ENCODE data around the gene TOMM70.

DNA sequence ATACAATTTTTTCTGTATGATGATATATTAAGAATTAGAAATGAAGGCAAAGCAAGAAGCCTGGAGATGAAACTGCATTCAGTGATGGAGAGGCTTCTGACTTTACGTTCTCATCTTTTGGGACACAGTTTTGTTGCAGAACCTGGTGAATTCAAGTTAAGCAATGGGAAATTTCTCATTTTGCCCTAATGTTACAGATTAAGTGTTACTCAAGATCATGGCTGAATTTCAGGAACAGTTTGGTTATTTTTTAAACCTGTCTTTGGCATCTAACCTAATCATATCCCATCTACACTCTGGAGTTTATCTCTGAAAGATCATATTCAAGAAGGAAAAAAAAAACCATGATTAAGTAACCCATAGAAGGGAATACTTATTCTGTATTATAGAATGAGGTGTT lies 60.4 kb downstream of the TOMM70 start:
- TF ChIP-seq, protein P1, sequence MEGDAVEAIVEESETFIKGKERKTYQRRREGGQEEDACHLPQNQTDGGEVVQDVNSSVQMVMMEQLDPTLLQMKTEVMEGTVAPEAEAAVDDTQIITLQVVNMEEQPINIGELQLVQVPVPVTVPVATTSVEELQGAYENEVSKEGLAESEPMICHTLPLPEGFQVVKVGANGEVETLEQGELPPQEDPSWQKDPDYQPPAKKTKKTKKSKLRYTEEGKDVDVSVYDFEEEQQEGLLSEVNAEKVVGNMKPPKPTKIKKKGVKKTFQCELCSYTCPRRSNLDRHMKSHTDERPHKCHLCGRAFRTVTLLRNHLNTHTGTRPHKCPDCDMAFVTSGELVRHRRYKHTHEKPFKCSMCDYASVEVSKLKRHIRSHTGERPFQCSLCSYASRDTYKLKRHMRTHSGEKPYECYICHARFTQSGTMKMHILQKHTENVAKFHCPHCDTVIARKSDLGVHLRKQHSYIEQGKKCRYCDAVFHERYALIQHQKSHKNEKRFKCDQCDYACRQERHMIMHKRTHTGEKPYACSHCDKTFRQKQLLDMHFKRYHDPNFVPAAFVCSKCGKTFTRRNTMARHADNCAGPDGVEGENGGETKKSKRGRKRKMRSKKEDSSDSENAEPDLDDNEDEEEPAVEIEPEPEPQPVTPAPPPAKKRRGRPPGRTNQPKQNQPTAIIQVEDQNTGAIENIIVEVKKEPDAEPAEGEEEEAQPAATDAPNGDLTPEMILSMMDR (conservative IDR thresholded peaks at IDR 0.05; ENCODE audit: low read depth, low read length), result no peak
- TF ChIP-seq SMC3 (IDR thresholded peaks at IDR 0.05; ENCODE audit: low read depth, low read length) (no peak), MXI1 (IDR thresholded peaks at IDR 0.05; ENCODE audit: borderline replicate concordance, low read depth, low read length) (no peak), MAFK (IDR thresholded peaks at IDR 0.05; ENCODE audit: low read depth, low read length) (no peak), POLR2A (IDR thresholded peaks at IDR 0.05; ENCODE audit: low read depth, low read length) (no peak), RFX5 (IDR thresholded peaks at IDR 0.05; ENCODE audit: low read depth, low read length) (no peak), NFE2L2 (IDR thresholded peaks at IDR 0.05; ENCODE audit: low read depth, low read length) (no peak), CEBPB (IDR thresholded peaks at IDR 0.05; ENCODE audit: low read depth, low read length) (no peak), CHD1 (IDR thresholded peaks at IDR 0.05; ENCODE audit: low read depth, low read length) (no peak), MAZ (IDR thresholded peaks at IDR 0.05; ENCODE audit: borderline replicate concordance, low read depth, low read length) (no peak)
- TF ChIP-seq, protein P2, sequence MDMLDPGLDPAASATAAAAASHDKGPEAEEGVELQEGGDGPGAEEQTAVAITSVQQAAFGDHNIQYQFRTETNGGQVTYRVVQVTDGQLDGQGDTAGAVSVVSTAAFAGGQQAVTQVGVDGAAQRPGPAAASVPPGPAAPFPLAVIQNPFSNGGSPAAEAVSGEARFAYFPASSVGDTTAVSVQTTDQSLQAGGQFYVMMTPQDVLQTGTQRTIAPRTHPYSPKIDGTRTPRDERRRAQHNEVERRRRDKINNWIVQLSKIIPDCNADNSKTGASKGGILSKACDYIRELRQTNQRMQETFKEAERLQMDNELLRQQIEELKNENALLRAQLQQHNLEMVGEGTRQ (IDR thresholded peaks at IDR 0.05; ENCODE audit: low read depth, low read length), result no peak
- TF ChIP-seq, protein P3, sequence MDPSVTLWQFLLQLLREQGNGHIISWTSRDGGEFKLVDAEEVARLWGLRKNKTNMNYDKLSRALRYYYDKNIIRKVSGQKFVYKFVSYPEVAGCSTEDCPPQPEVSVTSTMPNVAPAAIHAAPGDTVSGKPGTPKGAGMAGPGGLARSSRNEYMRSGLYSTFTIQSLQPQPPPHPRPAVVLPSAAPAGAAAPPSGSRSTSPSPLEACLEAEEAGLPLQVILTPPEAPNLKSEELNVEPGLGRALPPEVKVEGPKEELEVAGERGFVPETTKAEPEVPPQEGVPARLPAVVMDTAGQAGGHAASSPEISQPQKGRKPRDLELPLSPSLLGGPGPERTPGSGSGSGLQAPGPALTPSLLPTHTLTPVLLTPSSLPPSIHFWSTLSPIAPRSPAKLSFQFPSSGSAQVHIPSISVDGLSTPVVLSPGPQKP (IDR thresholded peaks at IDR 0.05; ENCODE audit: borderline replicate concordance, low read depth, low read length), result no peak

All from IMR-90 (cell line).